Measurements from ENCODE around the gene PPL. TPM values are rescaled to one million over a fixed set of nuclear protein-coding genes. Genes with fewer than 3 reads are reported as not detected.
"Not testable (repeated sequence)": the region's sequence is repeated elsewhere in the genome, so short reads cannot be mapped to it uniquely, and the experiment has no call there.

PPL gene
- total RNA-seq, 1 experiment from 2014 or later, result 28.5 TPM

DNA sequence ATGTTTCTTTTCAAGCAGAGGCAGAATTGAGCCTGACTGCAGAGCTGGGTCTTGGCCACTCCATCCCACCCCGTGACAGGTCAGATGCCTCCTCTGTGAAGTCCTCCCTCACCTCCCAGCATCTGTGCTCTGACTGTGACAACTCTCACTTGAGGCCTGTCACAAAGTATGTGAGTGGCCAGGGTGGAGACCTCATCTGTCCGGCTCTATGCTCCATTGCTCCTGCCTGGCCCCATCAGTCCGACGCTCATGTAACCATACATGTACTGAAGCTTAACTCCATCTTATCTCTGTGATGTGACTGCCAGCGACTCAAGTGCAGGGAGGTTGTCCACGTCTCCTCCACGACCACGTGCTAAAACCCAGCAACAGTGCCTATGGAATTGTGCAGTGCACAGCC, 3.5 kb downstream of the PPL start (continued):
- TF ChIP-seq CBFB (CRISPR knock-in tag; IDR thresholded peaks at IDR 0.05; ENCODE audit: low read depth), result no peak
- TF ChIP-seq, protein P1, sequence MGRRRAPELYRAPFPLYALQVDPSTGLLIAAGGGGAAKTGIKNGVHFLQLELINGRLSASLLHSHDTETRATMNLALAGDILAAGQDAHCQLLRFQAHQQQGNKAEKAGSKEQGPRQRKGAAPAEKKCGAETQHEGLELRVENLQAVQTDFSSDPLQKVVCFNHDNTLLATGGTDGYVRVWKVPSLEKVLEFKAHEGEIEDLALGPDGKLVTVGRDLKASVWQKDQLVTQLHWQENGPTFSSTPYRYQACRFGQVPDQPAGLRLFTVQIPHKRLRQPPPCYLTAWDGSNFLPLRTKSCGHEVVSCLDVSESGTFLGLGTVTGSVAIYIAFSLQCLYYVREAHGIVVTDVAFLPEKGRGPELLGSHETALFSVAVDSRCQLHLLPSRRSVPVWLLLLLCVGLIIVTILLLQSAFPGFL (CRISPR knock-in tag; IDR thresholded peaks at IDR 0.05; ENCODE audit: borderline replicate concordance), result no peak
- no peak for TF ChIP-seq OVOL2 (CRISPR knock-in tag; IDR thresholded peaks at IDR 0.05; ENCODE audit: borderline replicate concordance)
- TF ChIP-seq SP1 (CRISPR knock-in tag; conservative IDR thresholded peaks at IDR 0.05), result no peak
- TF ChIP-seq FOXK1 (CRISPR knock-in tag; IDR thresholded peaks at IDR 0.05), result no peak
- no peak for TF ChIP-seq RELA (CRISPR knock-in tag; IDR thresholded peaks at IDR 0.05; ENCODE audit: borderline replicate concordance)
- no peak for TF ChIP-seq NFE2L1 (CRISPR knock-in tag; IDR thresholded peaks at IDR 0.05)

DNA sequence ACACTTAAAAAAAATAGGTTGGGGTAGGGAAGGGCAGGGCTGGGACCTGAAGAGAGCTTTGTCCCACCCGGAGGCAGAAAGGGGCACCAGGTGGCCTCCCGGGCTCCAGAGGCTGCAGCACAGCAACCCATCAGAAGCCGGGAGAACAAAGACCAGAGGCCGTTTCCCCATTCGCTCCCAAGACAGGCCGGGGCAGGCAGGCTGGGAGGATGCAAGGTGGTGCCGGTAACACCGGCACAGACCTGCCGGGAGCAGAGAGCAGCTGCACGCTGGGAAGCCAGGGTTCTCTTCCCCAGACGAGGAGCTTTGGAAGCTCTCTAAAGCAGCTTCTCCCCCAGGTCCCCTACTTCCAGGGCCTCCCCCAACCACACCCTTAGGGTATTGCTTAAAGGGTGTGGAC, 5.6 kb downstream of the PPL start:
- Mint-ChIP-seq H3K4me3 (no peak overlapping the region), H3K4me1 (peaks cover 3% of the 10 kb centered on the region), H3K27me3 (ENCODE audit: low read depth) (no peaks in the 10 kb centered on the region; the same call in 1 of the 2 replicates), H3K27ac (no peak overlapping the region), H3K36me3 (peaks cover 11% of the 10 kb centered on the region), H3K9me3 (peaks cover 8% of the 10 kb centered on the region)
- ChIA-PET POLR2A (interaction anchor here (0.6 kb wide), 1 partner anchor 40 kb away, joined by 4 read pairs; no protein-coding TSS in a partner anchor), CTCF (interaction anchor here (0.9 to 1.2 kb wide), 4 partner anchors 16 to 93 kb away, joined by 3 to 7 read pairs (median 4); no protein-coding TSS in a partner anchor)
- ATAC-seq (no peak), DNase-seq (ENCODE audit: low spot score) (no peak)
- TF ChIP-seq ZNF138 (CRISPR knock-in tag; conservative IDR thresholded peaks at IDR 0.05) (no peak), ZNF671 (CRISPR knock-in tag; IDR thresholded peaks at IDR 0.05) (no peak), MYBL2 (CRISPR knock-in tag; IDR thresholded peaks at IDR 0.05) (no peak), NR2C2 (CRISPR knock-in tag; IDR thresholded peaks at IDR 0.05) (no peak)

DNA sequence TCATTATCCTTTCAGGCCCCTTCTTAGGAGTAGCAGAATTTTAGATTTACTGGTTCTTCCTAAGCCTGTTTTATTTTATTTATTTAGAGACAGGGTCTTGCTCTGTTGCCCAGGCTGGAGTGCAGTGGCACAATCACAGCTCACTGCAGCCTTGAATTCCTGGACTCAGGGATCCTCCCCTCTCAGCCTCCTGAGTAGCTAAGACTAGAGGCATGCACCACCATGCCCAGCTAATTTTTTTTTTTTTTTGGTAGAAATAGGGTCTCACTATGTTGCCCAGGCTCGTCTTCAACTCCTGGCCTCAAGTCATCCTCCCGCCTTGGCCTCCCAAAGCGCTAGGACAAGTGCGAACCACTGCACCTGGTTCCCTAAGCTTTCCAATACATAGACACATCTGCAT, 7.3 kb downstream of the PPL start:
- H3K4me3 Mint-ChIP-seq; CTCF ChIA-PET; DNase-seq (ENCODE audit: low spot score); H3K27ac Mint-ChIP-seq; H3K9me3 Mint-ChIP-seq; H3K27me3 Mint-ChIP-seq (ENCODE audit: low read depth); POLR2A ChIA-PET; ATAC-seq: not testable (repeated sequence)
- Mint-ChIP-seq H3K36me3 (peaks cover 12% of the 10 kb centered on the region), H3K4me1 (peaks cover 17% of the 10 kb centered on the region)
- TF ChIP-seq GTF2I (CRISPR knock-in tag; conservative IDR thresholded peaks at IDR 0.05), result 0 out of 2 replicates have a peak, but pooled peaks have one; percentile 26

DNA sequence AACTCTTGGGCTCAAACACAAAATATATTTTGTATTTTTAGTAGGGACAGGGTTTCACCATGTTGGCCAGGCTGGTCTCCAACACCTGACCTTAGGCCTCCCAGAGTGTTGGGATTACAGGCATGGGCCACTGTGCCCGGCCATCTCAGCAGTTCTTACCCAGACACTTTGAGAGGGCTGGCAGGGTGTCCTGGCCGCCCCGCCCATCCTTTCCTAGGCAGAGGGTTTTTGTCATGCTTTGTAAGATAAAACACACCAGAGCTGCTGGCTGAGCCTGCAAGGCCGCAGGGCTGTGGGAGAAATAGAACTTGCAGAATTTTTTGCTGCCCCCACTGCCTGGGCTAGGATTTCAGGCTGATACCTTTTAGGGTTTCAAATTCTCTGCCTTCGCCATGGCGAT, 8.7 kb downstream of the PPL start:
- ChIA-PET POLR2A (interaction anchor here (0.7 kb wide), 1 partner anchor 303 kb away, joined by 14 read pairs; no protein-coding TSS in a partner anchor), CTCF (no interaction called here)
- no peak overlapping the region for H3K27ac Mint-ChIP-seq
- peaks cover 27% of the 10 kb centered on the region for H3K4me1 Mint-ChIP-seq
- peaks cover 12% of the 10 kb centered on the region for H3K36me3 Mint-ChIP-seq
- ATAC-seq, result no peak
- no peak for TF ChIP-seq RELA (CRISPR knock-in tag; IDR thresholded peaks at IDR 0.05; ENCODE audit: borderline replicate concordance)
- no peak for TF ChIP-seq CREB1 (CRISPR knock-in tag; IDR thresholded peaks at IDR 0.05)
- TF ChIP-seq, protein P2, sequence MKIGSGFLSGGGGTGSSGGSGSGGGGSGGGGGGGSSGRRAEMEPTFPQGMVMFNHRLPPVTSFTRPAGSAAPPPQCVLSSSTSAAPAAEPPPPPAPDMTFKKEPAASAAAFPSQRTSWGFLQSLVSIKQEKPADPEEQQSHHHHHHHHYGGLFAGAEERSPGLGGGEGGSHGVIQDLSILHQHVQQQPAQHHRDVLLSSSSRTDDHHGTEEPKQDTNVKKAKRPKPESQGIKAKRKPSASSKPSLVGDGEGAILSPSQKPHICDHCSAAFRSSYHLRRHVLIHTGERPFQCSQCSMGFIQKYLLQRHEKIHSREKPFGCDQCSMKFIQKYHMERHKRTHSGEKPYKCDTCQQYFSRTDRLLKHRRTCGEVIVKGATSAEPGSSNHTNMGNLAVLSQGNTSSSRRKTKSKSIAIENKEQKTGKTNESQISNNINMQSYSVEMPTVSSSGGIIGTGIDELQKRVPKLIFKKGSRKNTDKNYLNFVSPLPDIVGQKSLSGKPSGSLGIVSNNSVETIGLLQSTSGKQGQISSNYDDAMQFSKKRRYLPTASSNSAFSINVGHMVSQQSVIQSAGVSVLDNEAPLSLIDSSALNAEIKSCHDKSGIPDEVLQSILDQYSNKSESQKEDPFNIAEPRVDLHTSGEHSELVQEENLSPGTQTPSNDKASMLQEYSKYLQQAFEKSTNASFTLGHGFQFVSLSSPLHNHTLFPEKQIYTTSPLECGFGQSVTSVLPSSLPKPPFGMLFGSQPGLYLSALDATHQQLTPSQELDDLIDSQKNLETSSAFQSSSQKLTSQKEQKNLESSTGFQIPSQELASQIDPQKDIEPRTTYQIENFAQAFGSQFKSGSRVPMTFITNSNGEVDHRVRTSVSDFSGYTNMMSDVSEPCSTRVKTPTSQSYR (CRISPR knock-in tag; IDR thresholded peaks at IDR 0.05), result no peak
- TF ChIP-seq JUN (CRISPR knock-in tag; IDR thresholded peaks at IDR 0.05), result no peak
- TF ChIP-seq, protein P3, sequence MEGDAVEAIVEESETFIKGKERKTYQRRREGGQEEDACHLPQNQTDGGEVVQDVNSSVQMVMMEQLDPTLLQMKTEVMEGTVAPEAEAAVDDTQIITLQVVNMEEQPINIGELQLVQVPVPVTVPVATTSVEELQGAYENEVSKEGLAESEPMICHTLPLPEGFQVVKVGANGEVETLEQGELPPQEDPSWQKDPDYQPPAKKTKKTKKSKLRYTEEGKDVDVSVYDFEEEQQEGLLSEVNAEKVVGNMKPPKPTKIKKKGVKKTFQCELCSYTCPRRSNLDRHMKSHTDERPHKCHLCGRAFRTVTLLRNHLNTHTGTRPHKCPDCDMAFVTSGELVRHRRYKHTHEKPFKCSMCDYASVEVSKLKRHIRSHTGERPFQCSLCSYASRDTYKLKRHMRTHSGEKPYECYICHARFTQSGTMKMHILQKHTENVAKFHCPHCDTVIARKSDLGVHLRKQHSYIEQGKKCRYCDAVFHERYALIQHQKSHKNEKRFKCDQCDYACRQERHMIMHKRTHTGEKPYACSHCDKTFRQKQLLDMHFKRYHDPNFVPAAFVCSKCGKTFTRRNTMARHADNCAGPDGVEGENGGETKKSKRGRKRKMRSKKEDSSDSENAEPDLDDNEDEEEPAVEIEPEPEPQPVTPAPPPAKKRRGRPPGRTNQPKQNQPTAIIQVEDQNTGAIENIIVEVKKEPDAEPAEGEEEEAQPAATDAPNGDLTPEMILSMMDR (IDR thresholded peaks at IDR 0.05), result no peak
- no peak for TF ChIP-seq ZNF423 (CRISPR knock-in tag; IDR thresholded peaks at IDR 0.05)
- no peak for TF ChIP-seq ZNF396 (CRISPR knock-in tag; IDR thresholded peaks at IDR 0.05; ENCODE audit: borderline replicate concordance)
- DNase-seq (ENCODE audit: low spot score), result no peak
- H3K4me3 Mint-ChIP-seq, result no peak overlapping the region
- peaks cover 8% of the 10 kb centered on the region for H3K9me3 Mint-ChIP-seq
- no peaks in the 10 kb centered on the region; the same call in 1 of the 2 replicates for H3K27me3 Mint-ChIP-seq (ENCODE audit: low read depth)
